ENCODE data around the gene ZNF543. TPM values are rescaled to one million over a fixed set of nuclear protein-coding genes. Genes with fewer than 3 reads are reported as not detected.
A peak's percentile ranks its signal among the peaks of the same experiment; 100 is the strongest.

ZNF543 gene
- total and polyA plus RNA-seq, 2 donors (not counting 1 experiment from before 2014, with no cell fraction given) = 4.6 to 16.7 TPM

DNA sequence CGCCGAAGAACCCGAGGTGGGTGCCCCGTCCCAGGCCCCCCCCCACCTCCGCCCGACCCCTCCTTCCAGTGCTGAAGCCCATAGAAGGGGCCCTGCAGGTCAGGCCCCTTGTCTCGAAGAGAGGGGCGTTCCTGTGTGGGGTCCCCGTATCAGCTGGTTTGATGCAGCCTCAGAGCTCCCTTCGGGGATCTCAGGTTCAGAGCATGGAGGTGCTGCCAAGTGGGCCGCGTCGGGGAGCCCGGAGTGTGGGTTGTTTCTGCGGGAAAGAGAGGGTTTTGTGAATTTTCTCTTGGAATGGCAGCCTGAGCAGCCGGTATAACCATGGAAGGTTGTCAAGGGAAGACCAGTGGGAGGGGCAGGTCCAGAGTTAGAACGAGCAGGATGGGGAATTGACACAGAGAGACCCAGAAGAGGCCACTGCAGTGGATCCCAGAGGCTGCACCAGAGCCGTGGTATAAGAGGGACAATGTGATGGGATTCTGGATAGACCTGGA is 43.5 kb downstream of the ZNF543 start:
- H3K9me3 ChIP-seq (ENCODE audit: control extremely low read depth in 1 of 3, control insufficient read depth in 2 of 3, insufficient read depth in 1 of 3, low read length in 2 of 3) = peaks cover 0 to 17% (median 0%) of the 10 kb centered on the region in 3 donors
- ATAC-seq (ENCODE audit: low read depth) = no peak
- H3K79me2 ChIP-seq (ENCODE audit: control insufficient read depth, insufficient read depth, low read length) = peaks cover 24% of the 10 kb centered on the region
- H3K27ac ChIP-seq (ENCODE audit: low read length in 2 of 2) = peak overlapping the region; percentile 85 to 97
- TF ChIP-seq, protein P1, sequence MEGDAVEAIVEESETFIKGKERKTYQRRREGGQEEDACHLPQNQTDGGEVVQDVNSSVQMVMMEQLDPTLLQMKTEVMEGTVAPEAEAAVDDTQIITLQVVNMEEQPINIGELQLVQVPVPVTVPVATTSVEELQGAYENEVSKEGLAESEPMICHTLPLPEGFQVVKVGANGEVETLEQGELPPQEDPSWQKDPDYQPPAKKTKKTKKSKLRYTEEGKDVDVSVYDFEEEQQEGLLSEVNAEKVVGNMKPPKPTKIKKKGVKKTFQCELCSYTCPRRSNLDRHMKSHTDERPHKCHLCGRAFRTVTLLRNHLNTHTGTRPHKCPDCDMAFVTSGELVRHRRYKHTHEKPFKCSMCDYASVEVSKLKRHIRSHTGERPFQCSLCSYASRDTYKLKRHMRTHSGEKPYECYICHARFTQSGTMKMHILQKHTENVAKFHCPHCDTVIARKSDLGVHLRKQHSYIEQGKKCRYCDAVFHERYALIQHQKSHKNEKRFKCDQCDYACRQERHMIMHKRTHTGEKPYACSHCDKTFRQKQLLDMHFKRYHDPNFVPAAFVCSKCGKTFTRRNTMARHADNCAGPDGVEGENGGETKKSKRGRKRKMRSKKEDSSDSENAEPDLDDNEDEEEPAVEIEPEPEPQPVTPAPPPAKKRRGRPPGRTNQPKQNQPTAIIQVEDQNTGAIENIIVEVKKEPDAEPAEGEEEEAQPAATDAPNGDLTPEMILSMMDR (IDR thresholded peaks at IDR 0.05) = no peak
- no peak for TF ChIP-seq EZH2 (IDR thresholded peaks at IDR 0.05; ENCODE audit: borderline replicate concordance, insufficient read depth, low read depth, low read length, poor library complexity, severe bottlenecking)
- no peaks in the 10 kb centered on the region for H3K27me3 ChIP-seq (replicated peaks in 1 of 4; ENCODE audit: control extremely low read depth in 1 of 4, control insufficient read depth in 3 of 4, insufficient read depth in 4 of 4, low read length in 3 of 4)
- Mint-ChIP-seq H3K27me3 (no peaks in the 10 kb centered on the region), H3K4me1 (peaks cover 17% of the 10 kb centered on the region), H3K9me3 (ENCODE audit: insufficient read depth) (no peaks in the 10 kb centered on the region), H3K4me3 (peak overlapping the region; percentile 95), H3K27ac (peak overlapping the region; percentile 97)
- no peaks in the 10 kb centered on the region for H4K20me1 ChIP-seq (ENCODE audit: control insufficient read depth, insufficient read depth, low read length, poor library complexity, severe bottlenecking)
- intact Hi-C loops (cut with micrococcal nuclease) = loop anchor here (1.0 kb wide), 11 partner anchors 12 to 584 kb away; partner anchors contain the start of genes ZNF17, ZNF256, ZNF304 and ZNF416
- H2AFZ ChIP-seq (ENCODE audit: insufficient read depth, low read depth, low read length, poor library complexity, severe bottlenecking) = peak overlapping the region; percentile 93
- H3K4me2 ChIP-seq (replicated peaks; ENCODE audit: low read depth, low read length, poor library complexity, severe bottlenecking) = peak overlapping the region; percentile 95
- peak overlapping the region; percentile 56 to 80 (median 71) for H3K4me3 ChIP-seq (ENCODE audit: control extremely low read depth in 1 of 5, extremely low read depth in 1 of 5, insufficient read depth in 1 of 5, low read depth in 2 of 5, low read length in 4 of 5)
- H3K4me1 ChIP-seq (ENCODE audit: control insufficient read depth in 2 of 2, insufficient read depth in 2 of 2, low read length in 2 of 2) = peaks cover 10 to 15% of the 10 kb centered on the region in 2 donors
- no peak for DNase-seq
- peaks cover 0 to 6% of the 10 kb centered on the region in 2 experiments for H3K36me3 ChIP-seq (replicated peaks in 1 of 2; ENCODE audit: control extremely low read depth in 1 of 2, control insufficient read depth in 1 of 2, extremely low read depth in 1 of 2, insufficient read depth in 2 of 2, low read length in 1 of 2)
- ChIA-PET CTCF (no interaction called here), POLR2A (interaction anchor here (0.9 to 1.0 kb wide), 2 partner anchors 13 to 639 kb away, joined by 3 to 5 read pairs; partner anchors contain the start of genes ZNF304 and ZNF606)
- peak overlapping the region; percentile 80 for H3K9ac ChIP-seq (ENCODE audit: low read length)
- 3% methylated on average over 12 of the region's 18 CpGs for WGBS (ENCODE audit: insufficient coverage)

DNA sequence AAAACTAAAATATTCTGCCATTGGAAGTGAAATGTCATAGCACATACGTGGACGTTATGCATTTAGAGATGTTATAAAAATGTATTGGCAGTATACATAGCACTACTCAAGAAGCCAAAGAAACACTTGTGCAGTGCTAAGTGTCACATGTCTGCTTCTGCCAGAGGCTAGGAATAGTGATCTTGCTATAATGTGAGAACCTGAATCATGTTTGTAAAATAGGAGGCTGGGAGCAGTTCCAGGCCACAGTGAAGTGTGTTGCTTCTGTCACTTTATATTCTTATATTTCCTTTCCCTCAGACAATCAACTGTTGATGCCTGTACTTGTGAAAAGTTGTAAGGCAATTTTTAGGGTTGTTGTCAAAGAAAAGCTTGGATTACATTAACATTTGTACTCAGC is 46.5 kb downstream of the ZNF543 start:
- no peak for ATAC-seq (ENCODE audit: low read depth)
- H3K9me3 ChIP-seq (ENCODE audit: control extremely low read depth in 1 of 3, control insufficient read depth in 2 of 3, insufficient read depth in 1 of 3, low read length in 2 of 3) = peaks cover 0 to 15% (median 0%) of the 10 kb centered on the region in 3 donors
- H3K36me3 ChIP-seq (replicated peaks in 1 of 2; ENCODE audit: control extremely low read depth in 1 of 2, control insufficient read depth in 1 of 2, extremely low read depth in 1 of 2, insufficient read depth in 2 of 2, low read length in 1 of 2) = peaks cover 0 to 5% of the 10 kb centered on the region in 2 experiments
- WGBS (ENCODE audit: insufficient coverage) = no CpG with 5 or more reads among the region's 2 CpGs
- TF ChIP-seq EZH2 (IDR thresholded peaks at IDR 0.05; ENCODE audit: borderline replicate concordance, insufficient read depth, low read depth, low read length, poor library complexity, severe bottlenecking) = no peak
- TF ChIP-seq, protein P1 (IDR thresholded peaks at IDR 0.05) = no peak
- ChIA-PET POLR2A (no interaction called here), CTCF (no interaction called here)
- H3K27ac ChIP-seq (ENCODE audit: low read length in 2 of 2) = no peak overlapping the region
- intact Hi-C loops (cut with micrococcal nuclease) = no loop called here
- H3K4me3 Mint-ChIP-seq = no peak overlapping the region
- no peak overlapping the region for H3K4me3 ChIP-seq (ENCODE audit: control extremely low read depth in 1 of 5, extremely low read depth in 1 of 5, insufficient read depth in 1 of 5, low read depth in 2 of 5, low read length in 4 of 5)
- H3K9ac ChIP-seq (ENCODE audit: low read length) = no peak overlapping the region
- no peaks in the 10 kb centered on the region for H3K27me3 ChIP-seq (replicated peaks in 1 of 4; ENCODE audit: control extremely low read depth in 1 of 4, control insufficient read depth in 3 of 4, insufficient read depth in 4 of 4, low read length in 3 of 4)
- H3K27ac Mint-ChIP-seq = no peak overlapping the region
- no peak for DNase-seq
- peaks cover 16% of the 10 kb centered on the region for H3K4me1 Mint-ChIP-seq
- H3K27me3 Mint-ChIP-seq = no peaks in the 10 kb centered on the region
- no peaks in the 10 kb centered on the region for H4K20me1 ChIP-seq (ENCODE audit: control insufficient read depth, insufficient read depth, low read length, poor library complexity, severe bottlenecking)
- peaks cover 10 to 15% of the 10 kb centered on the region in 2 donors for H3K4me1 ChIP-seq (ENCODE audit: control insufficient read depth in 2 of 2, insufficient read depth in 2 of 2, low read length in 2 of 2)
- peaks cover 24% of the 10 kb centered on the region for H3K79me2 ChIP-seq (ENCODE audit: control insufficient read depth, insufficient read depth, low read length)
- H3K4me2 ChIP-seq (replicated peaks; ENCODE audit: low read depth, low read length, poor library complexity, severe bottlenecking) = no peak overlapping the region
- no peak overlapping the region for H2AFZ ChIP-seq (ENCODE audit: insufficient read depth, low read depth, low read length, poor library complexity, severe bottlenecking)
- no peaks in the 10 kb centered on the region for H3K9me3 Mint-ChIP-seq (ENCODE audit: insufficient read depth)

All from B cell (primary cell).